ENCODE results near the gene KCTD7.
"Not testable (repeated sequence)": the region's sequence is repeated elsewhere in the genome, so short reads cannot be mapped to it uniquely, and the experiment has no call there.

DNA sequence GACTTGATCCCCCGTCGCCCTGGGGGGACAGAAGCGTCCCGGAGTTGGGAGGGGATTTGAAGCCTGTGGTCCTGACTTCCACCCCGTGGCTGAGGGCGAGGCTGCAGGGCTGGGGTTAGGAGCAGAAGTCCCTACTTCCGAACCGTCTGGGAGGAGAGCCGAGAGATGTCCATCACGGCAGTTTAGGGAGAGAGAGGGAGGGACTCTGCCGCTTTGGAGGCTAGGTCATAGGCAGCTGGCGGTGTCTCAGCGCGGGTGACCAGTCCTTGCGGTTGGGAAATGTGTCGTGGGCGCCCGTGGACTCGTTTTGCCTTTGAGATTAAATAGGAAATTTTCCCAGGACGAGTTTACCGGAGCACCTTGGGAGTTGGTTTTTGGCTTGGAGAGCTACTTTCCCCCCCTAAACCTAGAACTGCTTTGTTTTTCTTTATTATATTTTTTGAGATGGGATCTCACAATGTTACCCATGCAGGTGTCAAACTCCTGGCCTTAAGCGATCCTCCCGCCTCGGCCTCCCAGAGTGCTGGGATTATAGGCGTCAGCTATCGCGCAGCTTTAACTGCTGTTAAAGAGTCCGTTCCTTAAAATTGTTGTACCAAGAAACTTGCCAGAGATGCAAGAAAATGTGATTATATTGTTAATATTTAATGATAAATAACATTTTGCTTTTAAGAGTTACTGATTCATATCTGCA, 26.6 kb downstream of the KCTD7 start:
- TF ChIP-seq POLR2A (IDR thresholded peaks at IDR 0.05), result not testable (repeated sequence)
- TF ChIP-seq, protein P1, sequence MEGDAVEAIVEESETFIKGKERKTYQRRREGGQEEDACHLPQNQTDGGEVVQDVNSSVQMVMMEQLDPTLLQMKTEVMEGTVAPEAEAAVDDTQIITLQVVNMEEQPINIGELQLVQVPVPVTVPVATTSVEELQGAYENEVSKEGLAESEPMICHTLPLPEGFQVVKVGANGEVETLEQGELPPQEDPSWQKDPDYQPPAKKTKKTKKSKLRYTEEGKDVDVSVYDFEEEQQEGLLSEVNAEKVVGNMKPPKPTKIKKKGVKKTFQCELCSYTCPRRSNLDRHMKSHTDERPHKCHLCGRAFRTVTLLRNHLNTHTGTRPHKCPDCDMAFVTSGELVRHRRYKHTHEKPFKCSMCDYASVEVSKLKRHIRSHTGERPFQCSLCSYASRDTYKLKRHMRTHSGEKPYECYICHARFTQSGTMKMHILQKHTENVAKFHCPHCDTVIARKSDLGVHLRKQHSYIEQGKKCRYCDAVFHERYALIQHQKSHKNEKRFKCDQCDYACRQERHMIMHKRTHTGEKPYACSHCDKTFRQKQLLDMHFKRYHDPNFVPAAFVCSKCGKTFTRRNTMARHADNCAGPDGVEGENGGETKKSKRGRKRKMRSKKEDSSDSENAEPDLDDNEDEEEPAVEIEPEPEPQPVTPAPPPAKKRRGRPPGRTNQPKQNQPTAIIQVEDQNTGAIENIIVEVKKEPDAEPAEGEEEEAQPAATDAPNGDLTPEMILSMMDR (IDR thresholded peaks at IDR 0.05), result peak in 1 of 4 experiments; percentile 18
